ENCODE results near the gene ISYNA1. TPM values are rescaled to one million over a fixed set of nuclear protein-coding genes. Genes with fewer than 3 reads are reported as not detected.

Gene ISYNA1
- total RNA-seq, 4 donors from 2014 or later = 15.8 to 38.9 (median 26.2) TPM

DNA sequence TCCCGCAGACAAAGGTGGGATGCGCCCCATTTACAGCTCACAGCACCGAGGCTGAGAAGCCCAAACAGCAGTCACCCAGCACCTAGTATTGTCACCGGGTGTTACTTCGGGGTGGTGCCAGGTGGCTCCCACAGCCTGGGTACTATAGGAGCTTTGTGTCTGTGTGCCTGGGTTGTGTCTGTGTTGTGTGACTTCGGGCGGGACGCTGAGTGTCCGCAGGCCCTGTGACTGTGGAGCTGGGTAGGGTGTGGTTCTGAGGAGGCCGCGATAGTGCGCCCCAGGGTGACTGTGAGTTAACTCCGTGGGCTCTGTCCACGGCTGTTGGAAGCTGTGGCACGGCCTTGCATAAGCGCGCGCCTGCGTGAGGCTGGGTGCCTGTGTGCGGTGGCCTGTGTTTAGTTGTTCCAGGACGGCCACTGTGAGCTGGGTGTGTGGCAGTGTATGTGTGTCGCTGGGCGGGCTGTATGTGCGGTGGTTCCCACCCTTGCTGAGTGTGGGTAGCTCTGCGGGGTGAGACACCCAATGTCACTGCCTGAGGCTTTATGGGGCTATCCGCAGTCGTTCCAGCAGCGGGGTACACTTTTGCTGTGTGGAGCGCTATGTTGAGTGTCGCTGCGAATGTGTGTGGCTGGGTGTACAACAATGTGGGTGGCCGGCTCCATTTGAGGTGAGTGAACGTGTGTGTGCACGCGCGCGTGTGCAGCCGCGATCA is 19.3 kb downstream of the ISYNA1 start:
- no peak for DNase-seq (ENCODE audit: extremely low spot score)
- H3K4me1 ChIP-seq = peaks cover 72 to 92% (median 90%) of the 10 kb centered on the region in 4 donors
- peak overlapping the region; percentile 86 to 88 (median 88) for H3K27ac ChIP-seq (replicated peaks in 1 of 4)
- H3K36me3 ChIP-seq = no peaks in the 10 kb centered on the region
- H3K9me3 ChIP-seq = no peaks in the 10 kb centered on the region
- H3K27me3 ChIP-seq = no peaks in the 10 kb centered on the region
- intact Hi-C loops (cut with DNase I) = no loop called here
- peak overlapping the region; percentile 67 to 95 (median 78) for H3K4me3 ChIP-seq
- 30% methylated on average over 11 of the region's 39 CpGs for WGBS
- TF ChIP-seq POLR2AphosphoS5 (IDR thresholded peaks at IDR 0.05) (no peak), EP300 (IDR thresholded peaks at IDR 0.05) (no peak), POLR2A (IDR thresholded peaks at IDR 0.05; ENCODE audit: low read depth) (no peak)
- TF ChIP-seq, protein P1, sequence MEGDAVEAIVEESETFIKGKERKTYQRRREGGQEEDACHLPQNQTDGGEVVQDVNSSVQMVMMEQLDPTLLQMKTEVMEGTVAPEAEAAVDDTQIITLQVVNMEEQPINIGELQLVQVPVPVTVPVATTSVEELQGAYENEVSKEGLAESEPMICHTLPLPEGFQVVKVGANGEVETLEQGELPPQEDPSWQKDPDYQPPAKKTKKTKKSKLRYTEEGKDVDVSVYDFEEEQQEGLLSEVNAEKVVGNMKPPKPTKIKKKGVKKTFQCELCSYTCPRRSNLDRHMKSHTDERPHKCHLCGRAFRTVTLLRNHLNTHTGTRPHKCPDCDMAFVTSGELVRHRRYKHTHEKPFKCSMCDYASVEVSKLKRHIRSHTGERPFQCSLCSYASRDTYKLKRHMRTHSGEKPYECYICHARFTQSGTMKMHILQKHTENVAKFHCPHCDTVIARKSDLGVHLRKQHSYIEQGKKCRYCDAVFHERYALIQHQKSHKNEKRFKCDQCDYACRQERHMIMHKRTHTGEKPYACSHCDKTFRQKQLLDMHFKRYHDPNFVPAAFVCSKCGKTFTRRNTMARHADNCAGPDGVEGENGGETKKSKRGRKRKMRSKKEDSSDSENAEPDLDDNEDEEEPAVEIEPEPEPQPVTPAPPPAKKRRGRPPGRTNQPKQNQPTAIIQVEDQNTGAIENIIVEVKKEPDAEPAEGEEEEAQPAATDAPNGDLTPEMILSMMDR (IDR thresholded peaks at IDR 0.05) = no peak

DNA sequence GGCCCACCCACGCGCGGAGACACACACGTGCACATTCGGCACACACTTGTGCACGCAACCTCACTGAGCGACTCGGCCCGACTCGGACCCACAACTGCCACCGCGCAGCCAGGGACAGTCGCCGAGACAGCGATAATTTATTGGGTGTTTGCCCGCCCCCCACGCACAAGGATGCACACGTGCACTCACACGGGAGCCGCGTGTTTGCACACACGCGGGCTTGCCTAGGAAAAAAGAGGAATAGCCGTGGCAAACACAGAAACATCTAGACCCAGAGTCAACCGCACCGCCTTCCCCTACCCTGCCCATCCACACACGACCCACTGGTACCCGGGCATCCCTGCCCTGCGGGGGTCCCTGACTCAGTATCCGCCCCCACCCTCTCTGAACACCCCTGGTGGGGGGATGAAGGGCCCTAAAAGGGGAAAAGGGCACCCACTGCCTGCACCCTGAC is 19.9 kb downstream of the ISYNA1 start:
- 27% methylated on average over 13 of the region's 30 CpGs for WGBS
- no peak for DNase-seq (ENCODE audit: extremely low spot score)
- no peaks in the 10 kb centered on the region for H3K9me3 ChIP-seq
- TF ChIP-seq EP300 (IDR thresholded peaks at IDR 0.05) = no peak
- TF ChIP-seq POLR2AphosphoS5 (IDR thresholded peaks at IDR 0.05) = no peak
- TF ChIP-seq, protein P1 (IDR thresholded peaks at IDR 0.05) = no peak
- TF ChIP-seq POLR2A (IDR thresholded peaks at IDR 0.05; ENCODE audit: low read depth) = no peak
- intact Hi-C loops (cut with DNase I) = no loop called here
- H3K36me3 ChIP-seq = no peaks in the 10 kb centered on the region
- H3K4me3 ChIP-seq = peak overlapping the region; percentile 67 to 95 (median 78)
- H3K4me1 ChIP-seq = peaks cover 67 to 86% (median 85%) of the 10 kb centered on the region in 4 donors
- peak overlapping the region; percentile 86 to 88 (median 88) for H3K27ac ChIP-seq (replicated peaks in 1 of 4)
- no peaks in the 10 kb centered on the region for H3K27me3 ChIP-seq

DNA sequence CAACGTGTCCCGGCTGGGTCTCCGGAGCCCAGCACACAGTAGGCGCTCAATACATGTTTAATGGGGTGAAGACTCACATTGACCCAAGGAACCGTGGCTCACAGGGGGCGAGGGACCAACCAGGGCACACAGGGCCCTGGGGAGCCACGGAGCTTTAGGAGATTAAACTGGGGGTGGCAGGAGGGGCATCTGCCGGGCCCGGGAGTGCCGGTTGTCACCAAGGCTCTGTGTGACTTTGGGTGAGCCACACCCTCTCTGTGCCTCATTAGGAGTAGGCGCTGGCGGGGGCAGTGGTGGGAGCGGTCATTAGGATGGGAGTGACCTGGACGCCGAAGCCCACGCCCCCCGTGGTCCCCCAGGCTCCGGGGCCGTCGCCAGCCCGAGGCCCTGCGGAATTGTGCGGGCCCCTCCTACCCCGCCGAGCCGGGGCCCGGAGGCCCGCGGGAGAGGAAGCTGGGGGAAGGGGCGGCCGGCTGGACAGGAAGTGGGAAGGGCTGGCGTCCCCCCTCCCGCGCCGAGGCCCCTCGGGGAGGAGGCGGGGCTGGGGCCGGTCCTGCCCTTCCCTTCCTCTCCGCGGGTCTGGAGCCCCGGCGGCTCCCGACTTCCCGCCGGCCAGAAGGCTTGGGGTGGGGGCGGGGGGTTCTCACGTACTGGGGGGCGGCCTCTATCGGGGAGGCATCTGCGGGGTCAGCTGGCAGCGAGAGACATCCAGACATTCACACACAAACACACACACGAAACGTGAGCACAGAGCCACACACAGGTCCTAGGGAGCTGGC is 20.5 kb downstream of the ISYNA1 start:
- peaks cover 64 to 80% (median 78%) of the 10 kb centered on the region in 4 donors for H3K4me1 ChIP-seq
- peak overlapping the region; percentile 86 to 88 (median 88) for H3K27ac ChIP-seq (replicated peaks in 1 of 4)
- no peak for DNase-seq (ENCODE audit: extremely low spot score)
- intact Hi-C loops (cut with DNase I) = no loop called here
- H3K36me3 ChIP-seq = no peaks in the 10 kb centered on the region
- 3% methylated on average over 15 of the region's 53 CpGs for WGBS
- H3K27me3 ChIP-seq = no peaks in the 10 kb centered on the region
- TF ChIP-seq, protein P1 (IDR thresholded peaks at IDR 0.05) = no peak
- peak; percentile 59 to 62 for TF ChIP-seq POLR2AphosphoS5 (IDR thresholded peaks at IDR 0.05)
- TF ChIP-seq EP300 (IDR thresholded peaks at IDR 0.05) = no peak
- peak; percentile 34 for TF ChIP-seq POLR2A (IDR thresholded peaks at IDR 0.05; ENCODE audit: low read depth)
- no peaks in the 10 kb centered on the region for H3K9me3 ChIP-seq
- peak overlapping the region; percentile 55 to 95 (median 78) for H3K4me3 ChIP-seq

DNA sequence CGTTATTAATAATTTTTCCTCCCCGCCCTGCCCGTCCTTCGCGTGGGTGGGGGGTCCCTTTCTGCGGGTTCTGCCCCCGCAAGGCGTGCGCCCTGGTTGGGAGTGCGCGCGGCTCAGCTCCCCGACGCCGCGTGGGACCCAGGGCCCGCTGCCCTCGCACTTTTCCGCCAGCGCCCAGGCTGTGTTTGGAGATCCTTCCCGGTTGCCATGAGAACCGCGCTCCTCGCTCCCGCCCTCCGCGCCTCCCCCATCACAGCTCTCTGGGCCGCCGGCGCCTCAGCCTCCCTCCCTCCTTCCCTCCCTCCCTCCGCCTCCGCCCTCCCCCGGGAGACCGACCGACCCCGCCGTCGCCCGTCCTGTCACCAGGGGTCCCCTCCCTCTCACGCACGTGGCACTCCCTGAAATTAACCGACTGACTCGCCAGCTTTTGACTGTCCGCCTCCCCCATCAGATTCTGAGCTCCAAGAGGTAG is 21.1 kb downstream of the ISYNA1 start:
- intact Hi-C loops (cut with DNase I) = no loop called here
- Histone ChIP-seq H3K27me3 (no peaks in the 10 kb centered on the region), H3K36me3 (no peaks in the 10 kb centered on the region), H3K4me1 (peaks cover 64 to 74% (median 72%) of the 10 kb centered on the region in 4 donors), H3K27ac (replicated peaks in 1 of 4) (peak overlapping the region; percentile 86 to 88 (median 88)), H3K9me3 (no peaks in the 10 kb centered on the region), H3K4me3 (peak overlapping the region; percentile 55 to 95 (median 78))
- peak; percentile 96 for DNase-seq (ENCODE audit: extremely low spot score)
- no peak for TF ChIP-seq POLR2A (IDR thresholded peaks at IDR 0.05; ENCODE audit: low read depth)
- TF ChIP-seq POLR2AphosphoS5 (IDR thresholded peaks at IDR 0.05) = peak; percentile 48 to 68
- WGBS = 2% methylated on average over 38 of the region's 44 CpGs

All from esophagus muscularis mucosa (tissue), 4 donors.